ENCODE data around the gene UBE2J2.

Gene UBE2J2

DNA sequence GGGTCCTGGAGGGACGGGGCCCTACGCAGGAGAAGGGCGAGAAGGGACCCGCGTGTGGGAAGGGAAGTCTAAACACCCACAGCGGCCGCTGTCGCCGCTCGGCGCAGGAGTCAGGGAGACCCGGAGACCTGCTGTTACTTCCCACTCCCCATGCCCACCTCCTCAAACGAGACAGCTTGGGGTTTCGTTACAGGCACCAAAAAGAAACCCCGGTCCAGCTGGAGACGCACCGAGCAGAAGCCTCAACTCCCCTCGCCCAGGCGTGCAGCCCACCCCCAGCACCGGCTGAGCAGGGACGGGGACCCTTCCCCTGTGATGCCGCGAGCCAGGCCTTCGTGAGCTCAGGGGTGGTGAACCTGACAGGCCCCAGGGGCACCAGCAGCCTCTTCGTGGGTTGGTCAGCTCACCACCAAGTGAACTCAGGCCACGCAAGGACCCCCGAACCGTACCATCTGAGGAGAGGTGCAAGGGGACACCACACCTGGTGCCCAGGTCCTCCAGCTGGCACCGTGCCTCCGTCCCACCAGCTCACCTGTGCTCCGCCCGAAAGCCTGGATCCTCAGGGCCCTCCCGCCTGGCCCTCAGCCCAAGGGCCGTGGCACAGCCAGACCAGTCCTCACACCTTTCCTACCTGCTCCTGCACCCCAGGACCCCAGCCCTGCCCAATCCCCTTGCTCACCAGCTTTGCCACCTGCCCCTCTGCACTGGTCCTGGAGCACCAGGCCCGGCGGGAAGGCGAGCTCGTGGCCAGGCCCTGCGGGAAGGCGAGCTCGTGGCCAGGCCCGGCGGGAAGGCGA lies 46.9 kb downstream of the UBE2J2 start:
- DNase-seq (ENCODE audit: low spot score): no peak

DNA sequence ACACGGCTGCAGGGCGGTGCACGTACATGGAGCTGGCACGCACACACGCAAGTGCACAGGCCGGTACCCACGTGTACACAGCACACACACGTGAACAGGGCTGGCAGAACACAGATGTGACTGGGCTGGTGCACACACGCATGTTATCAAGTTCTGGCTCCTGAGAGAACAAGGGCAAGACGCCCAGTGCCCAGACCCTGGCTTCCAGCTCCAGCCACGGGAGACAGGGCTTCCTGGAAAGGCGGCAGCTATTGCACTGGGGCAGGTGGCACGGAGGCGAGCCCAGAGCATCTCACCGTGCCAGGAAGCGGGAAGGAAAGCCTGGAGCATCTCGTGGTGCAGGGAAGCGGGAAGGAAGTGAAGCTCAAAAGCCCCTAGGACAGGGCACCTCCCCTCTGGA lies 47.7 kb downstream of the UBE2J2 start:
- no peak for DNase-seq (ENCODE audit: low spot score)

DNA sequence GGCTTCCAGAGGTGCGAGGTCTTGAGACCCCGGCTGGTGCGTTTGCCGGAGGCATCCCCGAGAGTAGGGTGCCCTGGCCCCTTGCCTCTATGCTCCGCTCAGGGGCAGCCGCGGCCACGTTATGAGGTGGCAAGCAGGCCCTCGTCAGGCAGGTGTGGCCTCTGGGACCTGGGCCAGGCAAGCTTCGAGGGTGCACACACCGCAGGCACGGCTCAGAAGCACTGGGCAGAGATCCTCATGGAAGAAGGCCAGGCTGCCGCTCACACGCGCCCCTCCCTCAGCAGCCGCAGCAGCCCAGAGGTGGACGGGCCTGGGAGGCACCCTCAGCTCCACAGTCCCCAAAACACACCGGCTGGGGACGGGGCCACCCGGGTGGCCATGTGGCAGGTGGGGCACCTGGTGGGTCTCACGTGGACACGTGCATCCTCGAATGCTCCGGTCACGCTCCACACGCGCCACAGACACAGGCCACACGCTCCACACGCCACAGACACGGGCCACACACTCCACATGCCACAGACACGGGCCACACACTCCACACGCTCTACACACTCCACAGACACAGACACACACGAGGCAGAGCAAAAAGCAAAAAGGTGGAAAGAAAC lies 48.3 kb downstream of the UBE2J2 start:
- DNase-seq (ENCODE audit: low spot score): no peak

DNA sequence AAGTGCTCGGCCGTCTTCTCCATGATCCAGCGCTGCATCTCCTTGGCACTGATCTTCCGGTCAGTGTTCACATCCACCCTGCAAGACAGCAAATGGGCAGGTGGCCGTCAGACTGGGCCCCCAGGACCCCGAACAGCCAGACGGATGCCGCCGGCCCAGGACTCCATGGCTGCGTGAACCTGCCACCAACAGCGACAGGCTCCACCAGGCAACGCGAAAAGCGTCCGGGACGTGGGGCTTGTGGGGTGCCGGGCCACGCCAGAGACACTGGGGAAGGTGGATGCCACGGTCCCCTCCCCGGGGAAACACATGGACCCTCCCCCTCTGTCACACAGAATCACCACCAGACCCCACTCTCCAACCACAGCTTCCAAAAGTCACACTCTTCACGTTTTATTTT lies 49.8 kb downstream of the UBE2J2 start:
- DNase-seq (ENCODE audit: low spot score): no peak

DNA sequence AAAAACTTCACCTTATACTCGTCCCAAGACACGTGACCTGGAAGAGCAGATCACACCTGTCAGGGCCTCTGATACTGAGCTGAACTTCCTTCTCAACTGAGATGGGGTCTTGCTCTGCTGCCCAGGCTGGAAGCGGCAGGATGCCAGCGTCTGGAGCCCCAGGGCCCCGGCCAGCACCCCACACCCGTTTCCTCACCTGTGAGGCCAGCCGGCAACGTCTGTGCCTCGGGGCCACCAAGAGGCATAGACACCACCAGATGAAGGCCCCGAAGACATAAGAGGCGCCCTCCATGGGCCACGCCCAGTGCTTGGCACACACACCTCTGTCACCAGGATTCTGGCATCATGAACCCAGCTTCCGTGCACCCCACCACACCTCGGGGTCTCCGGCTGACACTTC lies 50.3 kb downstream of the UBE2J2 start:
- DNase-seq (ENCODE audit: low spot score): no peak

DNA sequence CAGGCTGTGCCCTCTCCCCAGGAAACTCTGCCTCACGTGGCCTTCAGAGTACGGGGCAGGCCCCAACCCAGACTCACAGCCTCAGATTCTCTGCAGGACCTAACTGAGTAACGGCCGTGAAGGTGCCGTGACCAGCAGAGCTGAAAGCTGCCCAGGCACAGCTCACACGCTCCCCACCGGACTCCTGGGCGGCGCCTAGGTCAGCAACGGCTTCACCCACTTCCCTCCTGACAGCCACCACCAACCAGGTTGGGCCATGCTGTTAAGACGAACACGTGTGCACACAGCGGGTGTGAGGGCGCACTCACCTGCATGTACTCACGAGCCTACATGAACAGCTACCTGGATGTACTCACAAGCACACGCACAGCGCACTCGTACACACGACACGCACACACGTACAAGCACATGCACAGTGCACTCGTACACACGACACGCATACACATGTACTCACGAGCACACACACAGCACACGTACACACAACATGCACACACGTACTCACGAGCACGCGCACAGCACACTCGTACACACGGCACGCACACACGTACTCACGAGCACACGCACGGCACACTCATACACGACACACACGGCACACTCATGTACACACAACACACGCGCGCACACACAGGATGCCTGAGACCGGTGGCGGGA lies 51.0 kb downstream of the UBE2J2 start:
- DNase-seq (ENCODE audit: low spot score): no peak

DNA sequence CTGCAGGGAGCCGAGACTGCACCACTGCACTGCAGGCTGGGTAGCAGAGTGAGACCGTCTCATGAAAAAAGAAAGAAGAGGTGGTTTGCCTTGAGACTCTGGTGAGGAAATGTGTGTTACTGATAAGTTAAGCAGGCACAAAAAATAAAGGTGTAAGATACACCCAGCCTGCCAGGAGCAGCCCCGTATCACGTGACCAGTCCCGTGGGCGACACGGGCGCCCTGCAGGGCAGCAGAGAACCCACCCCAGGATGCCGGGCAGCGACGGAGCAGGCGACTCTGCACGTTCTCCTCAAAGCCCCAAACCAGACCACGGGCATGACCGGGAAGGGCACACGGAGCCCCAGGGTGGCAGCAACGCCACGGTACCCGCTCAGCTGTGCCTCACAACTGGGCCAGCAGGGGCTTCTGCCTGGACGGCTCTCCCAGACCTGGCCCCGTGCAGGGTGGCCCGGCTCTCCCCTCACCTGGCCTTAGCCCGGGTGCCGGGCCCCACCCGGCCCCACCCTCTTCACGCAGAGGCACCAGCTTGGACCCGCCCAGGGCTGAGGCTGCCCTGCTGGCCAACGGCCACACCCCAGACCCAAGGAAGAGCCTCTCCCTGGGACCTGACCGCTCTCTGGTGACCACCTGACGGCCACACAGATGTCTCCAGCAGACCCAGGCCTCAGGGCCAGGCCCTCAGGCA lies 51.6 kb downstream of the UBE2J2 start:
- no peak for DNase-seq (ENCODE audit: low spot score)

DNA sequence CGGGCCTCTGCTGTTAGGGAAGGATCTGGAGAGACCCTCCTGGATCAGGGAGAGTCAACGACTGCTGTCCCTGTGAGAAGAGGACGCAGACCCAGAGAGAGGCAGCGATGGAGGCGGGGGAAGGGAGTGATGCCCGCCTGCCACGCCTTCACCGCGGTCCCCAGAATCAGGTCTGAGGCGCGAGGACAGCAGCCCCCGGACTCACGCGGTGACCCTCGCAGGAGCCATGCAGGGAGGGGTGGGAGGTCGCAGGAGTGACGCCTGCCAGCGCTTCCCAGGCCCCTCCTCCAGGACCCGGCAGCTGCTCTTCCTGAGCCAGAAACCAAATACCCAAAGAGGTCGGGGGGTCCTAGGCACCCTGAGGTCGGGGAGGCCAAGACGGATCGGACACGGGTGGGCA lies 53.5 kb downstream of the UBE2J2 start:
- DNase-seq (ENCODE audit: low spot score): no peak

DNA sequence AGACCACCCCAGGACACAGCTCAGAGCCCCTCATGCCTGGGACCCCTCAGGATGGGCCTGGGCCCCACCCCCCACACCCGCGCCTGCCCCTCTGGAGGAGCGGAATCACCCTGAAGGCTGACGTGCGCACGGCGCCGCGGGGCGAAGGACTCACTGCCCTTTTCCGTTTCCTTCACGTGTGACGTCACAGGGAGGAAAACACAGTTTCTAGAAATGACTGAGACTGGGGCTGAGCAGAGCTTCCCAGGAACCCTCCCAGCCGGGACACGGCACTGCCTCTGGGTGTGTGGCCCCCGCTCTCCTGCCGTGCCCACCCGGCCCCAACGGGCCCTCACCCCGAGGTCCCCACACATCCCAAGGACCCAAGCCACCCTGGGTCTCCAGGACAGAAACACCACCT lies 54.3 kb downstream of the UBE2J2 start:
- no peak for DNase-seq (ENCODE audit: low spot score)

DNA sequence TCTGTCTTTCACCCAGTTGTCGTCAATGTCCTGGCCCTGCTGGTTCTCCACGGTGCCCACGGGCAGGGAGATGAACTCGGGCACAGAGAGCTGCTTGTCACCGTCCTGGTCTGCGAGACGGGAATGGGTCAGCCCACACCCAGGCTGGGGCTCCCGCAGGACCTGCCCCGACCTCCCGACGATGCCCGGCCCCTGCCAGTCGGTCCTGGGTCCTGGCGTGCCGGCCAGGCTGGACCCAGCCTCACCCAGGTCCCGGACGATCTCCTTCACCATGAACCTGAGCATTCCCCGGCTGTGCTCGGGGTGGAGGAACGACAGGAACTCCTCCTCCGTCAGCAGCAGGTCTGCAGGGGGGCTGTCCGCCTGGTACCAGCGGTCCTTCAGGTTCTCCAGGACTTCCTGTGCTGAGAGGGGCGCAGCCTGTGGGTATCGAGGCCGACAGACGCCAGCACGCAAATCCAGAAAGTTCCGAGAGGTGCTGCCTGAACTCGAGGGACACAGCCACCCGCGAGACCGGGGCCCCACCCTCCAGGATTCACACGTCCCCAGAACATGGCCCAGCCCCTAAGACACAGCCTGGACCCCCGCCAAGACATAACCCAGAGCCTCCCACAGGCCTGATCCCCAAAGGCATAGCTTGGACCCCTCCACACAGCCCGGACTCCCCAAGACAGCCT lies 55.0 kb downstream of the UBE2J2 start:
- no peak for DNase-seq (ENCODE audit: low spot score)

DNA sequence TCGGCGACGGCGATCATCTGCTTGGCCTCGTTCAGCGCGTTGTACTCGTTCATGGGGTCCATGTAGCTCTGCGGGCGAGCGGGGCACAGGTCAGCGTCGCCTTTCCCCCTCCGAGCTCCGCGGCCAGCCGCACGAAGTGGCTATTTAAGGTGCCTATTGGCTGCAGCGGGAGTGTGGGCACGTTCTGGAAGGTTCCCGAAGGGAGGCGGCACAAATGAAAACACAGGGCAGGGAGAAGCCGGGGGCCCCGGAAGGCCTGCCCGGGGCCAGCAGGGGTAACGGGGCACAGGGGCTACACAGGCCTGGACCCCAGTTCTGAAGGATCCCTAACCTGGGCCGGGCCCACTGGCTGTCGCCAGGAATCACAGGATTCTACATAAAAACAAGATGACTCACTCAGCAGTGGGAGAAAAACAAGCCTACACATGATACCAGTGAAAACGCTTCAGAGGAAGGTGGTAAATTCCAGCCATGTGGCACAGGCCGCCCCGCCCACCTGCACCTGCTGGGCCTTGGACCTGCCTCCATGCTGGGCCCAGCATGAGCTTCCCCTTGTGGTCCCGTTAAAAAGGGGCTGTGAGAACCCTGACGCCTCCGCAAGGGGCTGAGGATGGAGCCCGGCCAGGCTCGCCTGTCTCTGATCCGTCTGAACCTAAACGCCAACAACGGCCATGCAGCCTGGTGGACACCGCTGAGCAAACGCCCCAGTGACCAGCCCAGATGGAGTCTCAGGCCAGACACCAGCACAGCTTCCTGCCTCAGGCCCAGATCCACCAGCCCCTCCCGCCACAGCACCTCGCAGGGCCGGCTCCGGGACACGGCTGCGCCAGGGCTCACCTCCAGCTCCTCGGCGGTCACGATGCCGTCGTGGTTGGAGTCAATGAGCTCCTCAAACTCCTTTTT lies 55.8 kb downstream of the UBE2J2 start:
- no peak for DNase-seq (ENCODE audit: low spot score)

DNA sequence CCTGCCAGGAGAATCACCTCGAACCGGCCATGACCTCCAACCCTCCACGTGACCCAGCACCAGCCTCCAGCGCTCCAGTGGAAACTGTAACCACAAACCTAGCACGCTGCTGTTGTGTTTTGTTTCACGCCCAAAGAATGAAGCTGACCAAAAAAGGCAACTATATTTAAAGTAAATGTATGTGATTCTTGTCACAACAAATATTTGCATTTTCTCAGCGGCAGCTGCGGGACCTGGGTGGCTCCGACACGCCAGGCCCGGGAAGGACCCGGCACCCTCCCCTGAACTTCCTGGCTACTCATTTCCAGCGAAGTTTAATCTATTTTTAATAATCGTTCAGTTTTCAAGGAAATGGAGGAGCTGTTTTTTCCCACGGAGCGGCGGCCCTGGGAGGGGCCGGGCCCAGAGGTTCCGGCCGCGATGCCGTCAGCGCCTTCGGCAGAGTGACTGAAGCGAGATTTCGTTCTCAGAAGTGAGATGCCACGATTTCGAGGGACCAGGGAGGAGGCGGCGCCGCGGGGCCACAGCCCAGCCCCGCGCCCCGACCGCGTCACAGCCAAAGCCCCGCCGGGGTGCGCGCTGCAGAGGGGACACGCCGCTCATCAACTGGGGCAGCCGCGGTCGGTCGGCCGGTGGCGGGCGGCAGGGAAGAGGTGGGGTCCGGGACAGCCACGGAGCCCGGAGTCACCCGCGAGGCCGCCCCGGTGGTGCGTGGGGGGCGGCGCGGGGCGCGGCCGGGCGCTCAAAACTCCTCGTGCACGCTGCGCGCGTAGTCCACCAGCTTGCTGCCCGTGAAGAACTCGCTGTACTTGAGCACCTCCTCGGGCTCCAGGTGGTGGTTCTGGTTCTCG lies 56.7 kb downstream of the UBE2J2 start:
- no peak for DNase-seq (ENCODE audit: low spot score)

DNA sequence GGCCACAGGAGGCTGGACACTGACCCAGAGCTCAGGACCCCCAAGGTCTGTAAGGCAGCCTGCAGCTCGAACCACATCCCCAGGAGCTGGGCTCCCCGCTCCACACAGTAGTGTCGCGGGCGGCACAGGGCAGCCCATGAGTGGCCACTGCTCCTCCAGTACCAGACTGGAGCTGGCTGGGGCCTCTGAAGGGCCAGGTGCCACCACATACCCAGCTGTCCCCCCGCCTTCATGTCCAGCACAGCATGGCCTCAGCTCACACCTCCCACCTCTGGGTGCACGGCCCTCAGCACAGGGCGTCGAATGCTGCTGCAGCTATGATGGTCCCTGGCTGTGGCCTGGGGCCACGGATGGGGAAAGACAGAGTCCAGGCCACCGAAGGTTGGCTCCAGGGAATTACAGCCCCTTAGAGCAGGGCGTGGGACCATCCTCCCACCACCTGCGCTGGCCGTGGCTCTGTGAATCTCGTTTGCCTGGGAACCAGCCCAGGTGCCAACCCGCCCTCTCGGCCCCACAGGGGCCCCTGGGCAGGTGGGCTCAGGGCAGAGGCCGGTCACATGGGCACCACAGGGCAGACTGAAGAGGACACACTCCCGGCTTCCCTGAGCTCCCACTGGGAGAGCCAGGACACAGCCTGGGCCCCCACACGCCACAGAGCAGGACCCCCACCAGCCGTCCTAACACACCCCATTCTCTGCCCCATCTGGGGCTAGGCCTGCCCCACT lies 57.6 kb downstream of the UBE2J2 start:
- DNase-seq (ENCODE audit: low spot score): no peak

DNA sequence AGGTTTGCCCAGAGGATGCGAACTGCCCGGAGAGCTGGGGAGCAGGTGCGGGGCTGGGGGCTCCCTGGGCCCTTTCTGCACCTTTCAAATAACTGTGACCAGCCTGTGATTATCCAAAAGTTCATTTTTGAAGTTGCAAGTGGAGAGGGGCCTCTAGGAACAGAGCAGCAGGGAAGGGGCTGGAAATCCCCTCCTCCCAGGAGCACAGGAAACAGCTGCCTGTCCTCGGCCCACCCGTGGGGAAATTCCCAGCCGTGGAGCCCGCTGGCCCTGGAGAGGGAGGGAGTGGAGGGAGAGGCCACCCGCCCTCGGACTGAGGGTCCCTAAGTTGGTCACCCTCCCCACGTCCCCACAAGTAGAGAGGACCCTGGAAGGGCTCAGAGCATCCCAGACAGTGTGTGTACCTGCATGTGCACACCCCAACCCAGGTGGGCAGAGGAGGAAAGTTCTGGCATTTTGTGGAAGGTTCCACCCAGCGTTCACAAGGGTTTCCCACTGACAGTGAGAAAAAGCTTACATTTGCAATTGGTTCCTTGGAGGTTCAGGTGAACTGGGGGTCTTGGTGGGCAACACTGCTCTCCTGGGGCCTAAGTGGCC lies 58.5 kb downstream of the UBE2J2 start:
- no peak for DNase-seq (ENCODE audit: low spot score)

DNA sequence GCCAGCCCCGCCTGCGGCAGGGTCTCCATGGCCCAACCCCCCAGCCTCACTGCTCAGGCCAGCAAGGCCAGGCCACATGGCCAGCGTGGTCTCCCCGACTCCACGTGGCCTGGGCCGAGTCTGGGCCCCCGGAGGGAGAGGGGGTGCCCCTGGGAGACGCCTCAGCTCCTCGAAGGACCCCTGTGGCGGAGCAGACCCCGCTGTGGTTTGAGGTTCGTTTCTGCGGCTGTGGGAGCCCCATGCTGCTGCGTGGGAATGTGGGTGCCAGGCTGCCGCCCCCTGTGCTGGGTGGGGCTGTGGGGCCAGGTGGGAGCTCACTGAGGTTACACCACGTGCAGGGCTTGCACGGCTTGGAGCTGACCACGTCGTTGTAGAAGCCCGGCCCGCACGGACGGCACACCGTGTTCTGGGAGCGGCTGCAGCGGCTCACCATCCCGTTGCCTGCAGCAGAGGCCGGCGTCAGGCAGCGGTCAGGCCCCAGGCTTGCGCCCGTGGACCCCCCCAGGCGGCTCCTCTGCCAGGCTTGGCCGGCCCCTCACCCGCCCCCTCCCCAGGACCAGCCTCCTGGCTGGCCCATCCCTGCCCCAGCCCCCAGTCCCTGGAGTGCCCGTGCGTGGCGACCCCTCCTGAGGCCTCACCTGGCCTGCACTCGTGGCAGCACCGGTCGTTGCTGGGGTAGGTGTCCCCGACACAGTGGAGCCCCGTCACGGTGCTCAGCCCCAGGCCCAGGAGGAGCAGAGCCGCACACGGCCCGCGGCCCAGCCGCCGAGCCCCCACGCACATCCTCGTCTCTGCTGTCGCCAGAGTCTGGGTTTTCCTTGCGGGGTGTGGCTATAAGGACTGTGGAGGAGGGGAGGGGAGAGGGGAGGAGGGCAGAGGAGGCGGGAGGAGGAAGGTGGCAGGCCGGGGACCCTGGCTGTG lies 60.0 kb downstream of the UBE2J2 start, which contains the start of gene TNFRSF4:
TNFRSF4 (minus strand) TSS at position 809 of the 921 bp plus-strand sequence; CDS start at position 783, 26 bp downstream.
- no peak for DNase-seq (ENCODE audit: low spot score)

DNA sequence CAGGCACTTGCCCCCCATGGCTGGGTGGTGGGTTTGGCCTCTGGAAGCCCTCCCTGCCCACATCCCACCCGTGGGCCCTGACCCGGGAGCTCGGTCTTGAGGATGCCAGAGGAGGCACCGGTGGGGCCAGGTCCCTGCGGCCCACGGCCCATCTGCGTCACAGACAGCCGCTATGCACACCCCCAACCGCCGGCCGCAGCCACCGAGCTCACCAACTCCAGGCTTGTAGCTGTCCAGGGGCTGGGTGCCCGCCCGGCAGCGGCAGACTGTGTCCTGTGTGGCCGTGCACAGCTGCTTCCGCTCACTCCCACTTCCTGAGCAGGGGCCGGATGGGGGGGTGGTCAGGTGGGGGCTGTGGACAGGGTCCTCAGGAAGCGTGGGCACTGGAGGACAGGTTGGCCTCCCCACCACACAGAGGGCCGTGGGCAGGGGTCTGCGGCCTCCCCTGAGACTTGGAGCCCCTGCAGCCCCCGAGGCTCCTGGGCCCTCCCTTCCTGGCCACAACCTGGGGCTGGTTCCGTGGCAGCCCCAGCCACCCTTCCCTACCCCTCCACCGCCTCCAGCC lies 60.8 kb downstream of the UBE2J2 start:
- no peak for DNase-seq (ENCODE audit: low spot score)

All from NAMALWA (cell line).